GM18520 (cell line): ENCODE measurements around the gene SSB.
"Not testable (repeated sequence)": the region's sequence is repeated elsewhere in the genome, so short reads cannot be mapped to it uniquely, and the experiment has no call there.

Source experiments
- ATAC-seq: cut with Tn5 transposase; IDR thresholded peaks from one replicate; pipeline ENCODE4 v1.9.1; 2021; ENCODE audit not compliant: unreplicated experiment

SSB gene

DNA sequence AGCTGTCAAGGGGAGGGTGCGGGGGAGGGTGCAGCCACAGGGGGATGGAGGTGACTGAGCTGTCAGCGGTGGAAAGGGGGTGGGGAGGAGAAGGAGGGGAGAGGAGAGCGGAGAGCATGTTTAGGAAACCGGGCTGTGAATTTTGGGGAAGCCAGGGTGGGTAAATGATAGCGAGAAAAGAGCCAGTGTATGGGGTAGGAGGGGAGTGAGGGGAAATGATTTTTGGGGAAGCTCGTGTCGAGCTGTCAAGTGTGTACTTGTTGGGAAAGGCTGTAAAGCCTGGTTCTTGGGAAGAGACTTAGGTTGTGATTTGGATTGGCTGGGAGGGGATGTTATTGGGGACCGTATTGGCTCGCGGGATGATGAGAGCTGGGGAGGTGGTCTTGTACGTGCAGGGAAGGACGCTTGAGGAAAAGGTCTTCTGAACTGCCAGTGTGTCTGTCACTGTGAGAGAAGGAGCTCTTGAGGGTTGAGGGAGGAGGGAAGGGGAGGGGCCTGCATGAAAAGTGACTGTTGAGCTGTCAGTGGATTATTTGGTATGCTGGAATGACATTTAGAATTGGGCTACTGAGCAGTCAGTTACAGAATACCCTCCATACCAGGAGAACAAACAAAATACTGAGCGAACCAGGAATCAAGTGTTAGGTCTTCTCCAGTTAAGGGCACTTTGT, 29.6 kb downstream of the SSB start:
- no peak for ATAC-seq

GRCh38 chr2:169834401-169834800, 35.7 kb downstream of the SSB start:
- ATAC-seq, result no peak

DNA sequence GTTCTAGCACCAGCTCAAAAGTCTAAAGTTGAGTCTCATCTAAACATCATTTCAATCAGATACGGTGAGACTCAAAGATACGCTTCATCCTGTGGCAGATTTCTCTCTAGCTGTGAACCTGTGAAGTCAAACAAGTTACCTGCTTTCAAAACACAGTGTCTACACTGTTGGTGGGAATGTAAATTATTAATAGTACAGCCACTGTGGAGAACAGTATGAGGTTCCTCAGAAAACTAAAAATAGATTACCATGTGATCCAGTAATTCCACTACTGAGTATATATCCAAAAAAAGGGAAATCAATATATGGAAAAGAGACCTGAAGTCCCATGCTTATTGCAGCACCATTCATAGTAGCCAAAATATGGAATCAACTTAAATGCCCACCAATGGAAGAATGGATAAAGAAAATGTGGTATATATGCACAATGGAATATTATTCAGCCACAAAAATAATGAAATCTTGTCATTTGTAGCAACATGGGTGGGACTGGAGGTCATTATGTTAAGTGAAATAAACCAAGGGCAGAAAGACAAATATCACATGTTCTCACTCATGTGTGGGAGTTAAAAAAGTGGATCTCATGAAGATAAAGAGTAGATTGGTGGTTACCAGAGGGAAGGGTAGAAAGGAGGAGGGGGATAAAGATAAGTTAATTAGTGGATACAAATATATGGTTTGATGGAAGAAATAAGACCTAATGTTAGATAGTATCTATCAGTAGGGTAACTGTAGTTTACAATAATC, 40.2 kb downstream of the SSB start:
- no peak for ATAC-seq

DNA sequence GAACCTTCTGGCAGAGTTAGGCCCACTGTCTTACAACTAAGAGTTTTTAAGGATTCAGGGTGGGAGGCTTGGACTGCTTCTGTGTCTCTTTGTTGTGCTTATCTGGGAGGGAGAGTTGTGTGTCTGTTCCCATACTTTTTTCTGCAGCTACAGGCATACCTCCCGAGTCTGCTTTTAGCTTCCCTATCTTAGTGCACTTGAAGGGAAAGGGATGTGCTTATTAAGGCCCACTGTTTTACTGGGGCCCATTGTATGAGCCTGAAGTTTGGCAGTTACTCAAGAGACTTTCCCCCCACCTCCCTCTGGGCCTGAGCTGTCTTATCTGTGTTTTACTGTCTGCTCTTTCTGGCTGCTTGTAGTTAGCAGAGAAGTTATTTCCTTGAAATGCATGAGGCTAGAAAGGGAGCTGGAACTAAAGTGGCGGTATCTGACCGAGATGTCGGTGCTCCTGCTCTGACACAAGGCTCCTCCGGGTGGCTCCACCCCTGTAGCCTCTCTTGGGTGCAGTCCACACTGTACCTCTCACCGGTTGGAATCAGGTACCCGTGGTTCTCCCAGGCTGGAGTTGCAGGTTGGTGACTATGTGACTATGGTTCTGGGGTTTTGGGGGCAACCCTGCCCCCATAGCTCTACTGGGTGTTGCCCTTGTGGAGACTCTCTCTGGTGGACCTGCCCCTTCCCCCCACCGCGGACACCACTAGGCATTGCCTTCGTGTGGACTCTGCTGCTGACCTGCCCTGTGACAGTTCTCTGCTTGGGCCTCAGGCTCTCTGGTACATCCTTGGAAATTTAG, 41.5 kb downstream of the SSB start:
- ATAC-seq, result no peak

DNA sequence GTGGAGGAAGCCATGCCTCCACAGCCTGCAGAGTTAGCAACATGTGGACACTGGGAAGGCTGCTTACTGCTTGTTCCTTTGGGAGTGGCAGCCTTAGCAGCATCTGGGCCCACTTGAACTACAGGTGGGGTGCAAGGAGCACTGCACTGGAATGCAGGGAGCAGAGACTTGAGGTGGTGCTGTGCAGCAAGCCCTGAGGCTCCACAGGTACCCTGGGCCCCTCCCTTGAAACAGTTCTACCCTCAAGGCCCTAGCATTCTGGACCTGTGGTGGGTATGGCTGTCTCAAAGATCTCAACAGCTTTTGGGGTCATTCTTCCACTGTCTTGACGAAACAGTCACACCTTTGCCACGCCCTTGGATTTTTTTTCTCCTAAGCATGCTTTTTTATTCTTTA, 42.1 kb downstream of the SSB start:
- ATAC-seq, result no peak

GRCh38 chr2:169841625-169842024, 43.0 kb downstream of the SSB start:
- ATAC-seq, result not testable (repeated sequence)

- ATAC-seq, result no peak
Observed at GRCh38 chr2:169845016-169845415, 46.3 kb downstream of the SSB start.

DNA sequence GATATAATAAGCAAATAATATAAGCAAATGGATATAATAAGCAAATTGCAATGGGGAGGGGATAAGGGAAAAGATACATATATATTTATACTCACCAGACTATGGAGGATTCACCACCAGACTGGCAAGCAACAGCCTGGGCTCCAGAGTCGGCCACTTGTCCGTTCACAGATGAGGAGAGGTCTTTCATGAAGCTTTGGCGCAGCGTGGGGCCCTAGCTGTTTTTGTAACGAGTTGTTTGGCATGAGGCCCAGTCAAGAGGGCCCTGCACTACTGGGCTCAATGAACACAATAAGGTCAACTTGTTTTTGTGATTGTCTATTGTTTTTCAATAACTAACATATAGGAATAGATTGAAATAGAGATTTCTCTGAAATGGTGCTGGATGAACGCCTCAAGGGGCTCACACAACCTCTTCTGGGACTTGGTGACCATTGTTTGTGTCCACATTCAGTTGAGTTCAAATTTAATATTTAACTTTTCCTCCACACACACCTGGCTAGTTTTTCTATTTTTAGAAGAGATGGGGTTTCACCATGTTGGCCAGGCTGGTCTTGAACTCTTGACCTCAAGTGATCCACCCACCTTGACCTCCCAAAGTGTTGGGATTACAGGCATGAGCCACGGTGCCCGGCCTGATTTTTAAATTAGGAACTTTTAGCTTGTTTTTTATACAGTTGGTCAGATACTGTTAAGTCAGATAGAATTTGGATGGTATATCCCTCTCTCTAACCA, 50.5 kb downstream of the SSB start:
- ATAC-seq, result not testable (repeated sequence)

DNA sequence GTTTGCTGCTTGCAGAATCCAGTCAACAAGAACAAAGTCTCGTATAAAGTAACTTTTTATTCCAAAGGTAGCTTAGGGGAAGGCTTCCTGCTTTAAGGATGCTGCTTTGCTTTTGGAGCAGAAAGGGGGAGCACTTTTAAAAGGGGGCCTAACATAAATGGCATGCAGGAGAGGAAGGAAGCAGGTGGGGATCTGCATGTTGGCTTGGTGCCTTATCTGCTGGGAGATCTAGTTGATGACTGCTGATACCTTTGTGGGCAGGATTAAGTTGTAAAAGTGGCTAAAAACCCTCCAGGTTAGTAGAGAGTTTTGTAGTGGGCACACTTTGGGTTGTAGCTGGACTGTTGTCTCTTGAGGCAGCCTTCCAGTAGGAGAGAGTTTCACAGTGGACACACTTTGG, 51.0 kb downstream of the SSB start:
- no peak for ATAC-seq

GRCh38 chr2:169853041-169853668, 54.5 kb downstream of the SSB start:
- ATAC-seq, result no peak

DNA sequence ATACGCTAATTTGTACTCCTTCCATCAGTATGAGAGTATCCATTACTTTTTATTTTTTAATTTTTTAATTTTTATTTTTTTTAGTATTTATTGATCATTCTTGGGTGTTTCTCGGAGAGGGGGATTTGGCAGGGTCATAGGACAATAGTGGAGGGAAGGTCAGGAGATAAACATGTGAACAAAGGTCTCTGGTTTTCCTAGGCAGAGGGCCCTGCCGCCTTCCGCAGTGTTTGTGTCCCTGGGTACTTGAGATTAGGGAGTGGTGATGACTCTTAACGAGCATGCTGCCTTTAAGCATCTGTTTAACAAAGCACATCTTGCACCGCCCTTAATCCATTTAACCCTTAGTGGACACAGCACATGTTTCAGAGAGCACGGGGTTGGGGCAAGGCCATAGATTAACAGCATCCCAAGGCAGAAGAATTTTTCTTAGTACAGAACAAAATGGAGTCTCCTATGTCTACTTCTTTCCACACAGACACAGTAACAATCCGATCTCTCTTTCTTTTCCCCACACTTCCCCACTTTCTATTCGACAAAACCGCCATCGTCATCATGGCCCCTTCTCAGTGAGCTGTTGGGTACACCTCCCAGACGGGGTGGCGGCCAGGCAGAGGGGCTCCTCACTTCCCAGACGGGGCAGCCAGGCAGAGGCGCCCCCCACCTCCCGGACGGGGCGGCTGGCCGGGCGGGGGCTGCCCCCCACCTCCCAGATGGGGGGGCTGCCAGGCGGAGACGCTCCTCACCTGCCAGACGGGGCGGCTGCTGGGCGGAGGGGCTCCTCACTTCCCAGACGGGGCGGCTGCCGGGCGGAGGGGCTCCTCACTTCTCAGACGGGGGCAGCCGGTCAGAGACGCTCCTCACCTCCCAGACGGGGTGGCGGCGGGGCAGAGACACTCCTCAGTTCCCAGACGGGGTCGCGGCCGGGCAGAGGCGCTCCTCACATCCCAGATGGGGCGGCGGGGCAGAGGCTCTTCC, 56.9 kb downstream of the SSB start:
- ATAC-seq, result not testable (repeated sequence)

- no peak for ATAC-seq
Observed at GRCh38 chr2:169859423-169859822, 60.8 kb downstream of the SSB start.

DNA sequence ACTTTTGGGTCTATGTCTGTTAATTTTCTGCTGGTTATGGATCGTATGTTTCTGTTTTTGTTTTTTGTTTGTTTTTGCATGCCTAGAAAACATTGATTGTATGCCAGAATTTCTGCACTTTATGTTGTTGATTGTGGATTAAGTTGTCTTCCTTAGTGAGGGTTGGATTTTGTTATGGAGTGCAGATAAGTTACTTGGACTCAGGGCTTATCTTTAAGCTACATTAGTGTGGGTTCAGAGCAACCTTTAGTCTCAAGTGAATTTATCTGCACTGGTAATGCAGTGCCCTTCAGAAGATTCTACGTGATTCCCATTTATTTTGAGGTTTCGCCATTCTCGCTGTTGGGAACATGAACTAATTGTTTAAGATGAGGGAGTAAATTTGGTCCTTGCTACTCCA, 61.5 kb downstream of the SSB start:
- ATAC-seq, result no peak
